HepG2 (cell line): ENCODE data around the gene RTCA. TPM values are rescaled to one million over a fixed set of nuclear protein-coding genes. Genes with fewer than 3 reads are reported as not detected.

ENCODE experiments used
- BCL6 ChIP-seq: IDR thresholded peaks from 2 replicates; pipeline ENCODE4 v1.6.1; 2016; ENCODE audit warnings: missing genetic modification reagents, missing compliant biosample characterization
- CEBPG ChIP-seq: IDR thresholded peaks from 2 replicates; pipeline ENCODE4 v1.6.1; 2016
- ELF1 ChIP-seq: sonication (generic); formaldehyde crosslinking; IDR thresholded peaks from 2 replicates; pipeline ENCODE4 v1.4.0; 2020; ENCODE audit warnings: missing genetic modification reagents
- KDM5A ChIP-seq: fragments of 200-600 bp; sonication (generic); IDR thresholded peaks from 2 replicates; pipeline ENCODE4 v1.7.0; 2018; ENCODE audit warnings: antibody characterized with exemption, mild to moderate bottlenecking, low read length, borderline replicate concordance
- MBNL3 ChIP-seq: fragments of 250-450 bp; sonication (Bioruptor Pico); conservative IDR thresholded peaks from 2 replicates; pipeline ENCODE4 v1.8.0; 2022; ENCODE audit warnings: mild to moderate bottlenecking, inconsistent platforms
- RFXAP ChIP-seq: sonication (generic); formaldehyde crosslinking; IDR thresholded peaks from 2 replicates; pipeline ENCODE4 v1.4.0; 2020; ENCODE audit warnings: missing genetic modification reagents, borderline replicate concordance
- RORA ChIP-seq: sonication (generic); formaldehyde crosslinking; IDR thresholded peaks from 2 replicates; pipeline ENCODE4 v1.5.0; 2020; ENCODE audit warnings: mild to moderate bottlenecking, missing genetic modification reagents, moderate library complexity
- TOE1 ChIP-seq: sonication (generic); formaldehyde crosslinking; IDR thresholded peaks from 2 replicates; pipeline ENCODE4 v1.4.0; 2020; ENCODE audit warnings: mild to moderate bottlenecking, missing genetic modification reagents
- ZFP62 ChIP-seq: sonication (generic); formaldehyde crosslinking; IDR thresholded peaks from 2 replicates; pipeline ENCODE4 v1.4.0; 2020; ENCODE audit warnings: missing genetic modification reagents
- ZNF20 ChIP-seq: sonication (generic); formaldehyde crosslinking; IDR thresholded peaks from 2 replicates; pipeline ENCODE4 v1.4.0; 2020; ENCODE audit warnings: mild to moderate bottlenecking, moderate library complexity, missing genetic modification reagents
- ZNF234 ChIP-seq: sonication (generic); formaldehyde crosslinking; conservative IDR thresholded peaks from 2 replicates; pipeline ENCODE4 v1.5.1; 2020; ENCODE audit warnings: mild to moderate bottlenecking, missing genetic modification reagents
- ZNF264 ChIP-seq: sonication (generic); formaldehyde crosslinking; IDR thresholded peaks from 2 replicates; pipeline ENCODE4 v1.4.0; 2020; ENCODE audit warnings: missing genetic modification reagents
- ZNF431 ChIP-seq: sonication (generic); formaldehyde crosslinking; IDR thresholded peaks from 2 replicates; pipeline ENCODE4 v1.9.0; 2022; ENCODE audit warnings: missing genetic modification reagents, low read depth, mild to moderate bottlenecking, borderline replicate concordance
- ZNF552 ChIP-seq: sonication (generic); formaldehyde crosslinking; IDR thresholded peaks from 2 replicates; pipeline ENCODE4 v1.9.0; 2022; ENCODE audit warnings: missing genetic modification reagents, mild to moderate bottlenecking, borderline replicate concordance
- ZNF572 ChIP-seq: sonication (generic); formaldehyde crosslinking; IDR thresholded peaks from 2 replicates; pipeline ENCODE4 v1.5.1; 2020; ENCODE audit warnings: mild to moderate bottlenecking, missing genetic modification reagents
- ZNF816 ChIP-seq: sonication (generic); formaldehyde crosslinking; IDR thresholded peaks from 2 replicates; pipeline ENCODE4 v1.8.0; 2022; ENCODE audit warnings: missing genetic modification reagents, mild to moderate bottlenecking, borderline replicate concordance
- polyA plus RNA-seq, 8 experiments: library from polyadenylated mRNA; depleted of rRNA in 3 of 8; stranded (reverse) in 7 of 8; unstranded in 1 of 8; fragments of >200 nt; fragmentation: Illumina TruSeq in 4 of 8; extraction: Trizol in 4 of 8; gene quantifications; 2 replicates each; pipeline versions ENCODE4 v1.2.1 to v1.2.3, GENCODE V29; 2011 to 2016; ENCODE audit warnings: low read depth in 4 of 8, missing spikeins in 1 of 8, mixed read lengths in 1 of 8; ENCODE audit not compliant: insufficient read depth in 1 of 8
- total RNA-seq, 5 experiments: library from RNA; depleted of rRNA; stranded (reverse); fragments of >200 nt; fragmentation: Illumina TruSeq; extraction: Trizol; gene quantifications; 2 replicates each; pipeline ENCODE4 v1.2.3, GENCODE V29; 2016; ENCODE audit warnings: low read depth in 1 of 5
- TF ChIP-seq, protein P1 (sequence below): sonication (generic); formaldehyde crosslinking; IDR thresholded peaks from 2 replicates; pipeline ENCODE4 v1.5.0; 2020; ENCODE audit warnings: mild to moderate bottlenecking, missing genetic modification reagents
- TF ChIP-seq, protein P2 (sequence below): sonication (generic); formaldehyde crosslinking; IDR thresholded peaks from 2 replicates; pipeline ENCODE4 v1.5.0; 2020; ENCODE audit warnings: mild to moderate bottlenecking, missing genetic modification reagents, borderline replicate concordance
- TF ChIP-seq, protein P3 (sequence below): sonication (generic); formaldehyde crosslinking; IDR thresholded peaks from 2 replicates; pipeline ENCODE4 v1.4.0; 2020; ENCODE audit warnings: missing genetic modification reagents
- TF ChIP-seq, protein P4 (sequence below): sonication (generic); formaldehyde crosslinking; IDR thresholded peaks from 2 replicates; pipeline ENCODE4 v1.4.0; 2020; ENCODE audit warnings: missing genetic modification reagents
- TF ChIP-seq, protein P5 (sequence below): sonication (generic); formaldehyde crosslinking; conservative IDR thresholded peaks from 2 replicates; pipeline ENCODE4 v1.4.0; 2020; ENCODE audit warnings: missing genetic modification reagents

The RTCA gene
- total and polyA plus RNA-seq, 2 of the 13 experiments (the other 11 are each of a cell fraction or from before 2014, with no cell fraction given) = 22.7 to 31.0 TPM

DNA sequence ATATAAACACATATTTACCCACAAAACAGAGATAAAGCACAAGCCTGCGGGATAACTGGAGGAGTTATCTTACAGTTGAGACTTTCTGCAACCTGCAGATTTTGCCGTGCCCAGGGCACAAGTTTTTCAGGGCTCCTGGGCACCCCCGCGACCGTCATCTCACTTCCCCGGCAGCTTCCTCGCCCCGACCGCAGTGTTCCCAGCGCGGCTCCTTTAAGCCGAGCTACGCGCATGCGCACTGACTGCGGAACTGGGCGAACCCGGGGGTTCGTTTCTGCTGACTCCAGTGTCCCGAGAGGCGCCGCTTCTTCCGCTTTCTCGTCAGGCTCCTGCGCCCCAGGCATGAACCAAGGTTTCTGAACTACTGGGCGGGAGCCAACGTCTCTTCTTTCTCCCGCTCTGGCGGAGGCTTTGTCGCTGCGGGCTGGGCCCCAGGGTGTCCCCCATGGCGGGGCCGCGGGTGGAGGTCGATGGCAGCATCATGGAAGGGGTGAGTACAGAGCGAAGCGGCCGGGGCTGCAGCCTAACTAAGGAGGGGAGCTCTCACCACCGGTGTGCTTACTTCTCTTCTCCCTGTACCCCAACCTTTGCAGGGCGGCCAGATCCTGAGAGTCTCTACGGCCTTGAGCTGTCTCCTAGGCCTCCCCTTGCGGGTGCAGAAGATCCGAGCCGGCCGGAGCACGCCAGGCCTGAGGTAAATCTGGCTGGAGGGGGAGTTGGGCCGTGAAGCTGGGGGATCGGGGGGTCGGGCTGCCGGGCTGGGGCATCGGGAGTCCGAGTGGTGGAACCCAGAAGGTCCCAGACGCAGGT lies at the start of gene RTCA (continued):
- TF ChIP-seq, protein P1, sequence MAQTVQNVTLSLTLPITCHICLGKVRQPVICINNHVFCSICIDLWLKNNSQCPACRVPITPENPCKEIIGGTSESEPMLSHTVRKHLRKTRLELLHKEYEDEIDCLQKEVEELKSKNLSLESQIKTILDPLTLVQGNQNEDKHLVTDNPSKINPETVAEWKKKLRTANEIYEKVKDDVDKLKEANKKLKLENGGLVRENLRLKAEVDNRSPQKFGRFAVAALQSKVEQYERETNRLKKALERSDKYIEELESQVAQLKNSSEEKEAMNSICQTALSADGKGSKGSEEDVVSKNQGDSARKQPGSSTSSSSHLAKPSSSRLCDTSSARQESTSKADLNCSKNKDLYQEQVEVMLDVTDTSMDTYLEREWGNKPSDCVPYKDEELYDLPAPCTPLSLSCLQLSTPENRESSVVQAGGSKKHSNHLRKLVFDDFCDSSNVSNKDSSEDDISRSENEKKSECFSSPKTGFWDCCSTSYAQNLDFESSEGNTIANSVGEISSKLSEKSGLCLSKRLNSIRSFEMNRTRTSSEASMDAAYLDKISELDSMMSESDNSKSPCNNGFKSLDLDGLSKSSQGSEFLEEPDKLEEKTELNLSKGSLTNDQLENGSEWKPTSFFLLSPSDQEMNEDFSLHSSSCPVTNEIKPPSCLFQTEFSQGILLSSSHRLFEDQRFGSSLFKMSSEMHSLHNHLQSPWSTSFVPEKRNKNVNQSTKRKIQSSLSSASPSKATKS (CRISPR knock-in tag) = no peak
- TF ChIP-seq ZNF816 (CRISPR knock-in tag) = 0 out of 2 replicates have a peak, but pooled peaks have one; percentile 35
- TF ChIP-seq TOE1 (CRISPR knock-in tag) = no peak
- TF ChIP-seq ZNF572 = no peak
- TF ChIP-seq ZFP62 (CRISPR knock-in tag) = no peak
- no peak for TF ChIP-seq CEBPG
- no peak for TF ChIP-seq ZNF552 (CRISPR knock-in tag)
- TF ChIP-seq, protein P2, sequence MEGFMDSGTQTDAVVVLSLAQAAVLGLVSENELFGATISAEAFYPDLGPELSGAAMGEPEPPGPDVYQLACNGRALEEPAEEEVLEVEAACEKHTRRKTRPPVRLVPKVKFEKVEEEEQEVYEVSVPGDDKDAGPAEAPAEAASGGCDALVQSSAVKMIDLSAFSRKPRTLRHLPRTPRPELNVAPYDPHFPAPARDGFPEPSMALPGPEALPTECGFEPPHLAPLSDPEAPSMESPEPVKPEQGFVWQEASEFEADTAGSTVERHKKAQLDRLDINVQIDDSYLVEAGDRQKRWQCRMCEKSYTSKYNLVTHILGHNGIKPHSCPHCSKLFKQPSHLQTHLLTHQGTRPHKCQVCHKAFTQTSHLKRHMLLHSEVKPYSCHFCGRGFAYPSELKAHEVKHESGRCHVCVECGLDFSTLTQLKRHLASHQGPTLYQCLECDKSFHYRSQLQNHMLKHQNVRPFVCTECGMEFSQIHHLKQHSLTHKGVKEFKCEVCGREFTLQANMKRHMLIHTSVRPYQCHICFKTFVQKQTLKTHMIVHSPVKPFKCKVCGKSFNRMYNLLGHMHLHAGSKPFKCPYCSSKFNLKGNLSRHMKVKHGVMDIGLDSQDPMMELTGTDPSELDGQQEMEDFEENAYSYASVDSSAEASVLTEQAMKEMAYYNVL = no peak
- peak; percentile 54; the same call in 1 of the 2 replicates for TF ChIP-seq ZNF264 (CRISPR knock-in tag)
- no peak for TF ChIP-seq ZNF431 (CRISPR knock-in tag)
- no peak for TF ChIP-seq ZNF234 (CRISPR knock-in tag)
- TF ChIP-seq, protein P3, sequence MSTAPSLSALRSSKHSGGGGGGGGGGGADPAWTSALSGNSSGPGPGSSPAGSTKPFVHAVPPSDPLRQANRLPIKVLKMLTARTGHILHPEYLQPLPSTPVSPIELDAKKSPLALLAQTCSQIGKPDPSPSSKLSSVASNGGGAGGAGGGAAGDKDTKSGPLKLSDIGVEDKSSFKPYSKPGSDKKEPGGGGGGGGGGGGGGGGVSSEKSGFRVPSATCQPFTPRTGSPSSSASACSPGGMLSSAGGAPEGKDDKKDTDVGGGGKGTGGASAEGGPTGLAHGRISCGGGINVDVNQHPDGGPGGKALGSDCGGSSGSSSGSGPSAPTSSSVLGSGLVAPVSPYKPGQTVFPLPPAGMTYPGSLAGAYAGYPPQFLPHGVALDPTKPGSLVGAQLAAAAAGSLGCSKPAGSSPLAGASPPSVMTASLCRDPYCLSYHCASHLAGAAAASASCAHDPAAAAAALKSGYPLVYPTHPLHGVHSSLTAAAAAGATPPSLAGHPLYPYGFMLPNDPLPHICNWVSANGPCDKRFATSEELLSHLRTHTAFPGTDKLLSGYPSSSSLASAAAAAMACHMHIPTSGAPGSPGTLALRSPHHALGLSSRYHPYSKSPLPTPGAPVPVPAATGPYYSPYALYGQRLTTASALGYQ (CRISPR knock-in tag) = peak; percentile 60; the same call in 1 of the 2 replicates
- TF ChIP-seq, protein P4, sequence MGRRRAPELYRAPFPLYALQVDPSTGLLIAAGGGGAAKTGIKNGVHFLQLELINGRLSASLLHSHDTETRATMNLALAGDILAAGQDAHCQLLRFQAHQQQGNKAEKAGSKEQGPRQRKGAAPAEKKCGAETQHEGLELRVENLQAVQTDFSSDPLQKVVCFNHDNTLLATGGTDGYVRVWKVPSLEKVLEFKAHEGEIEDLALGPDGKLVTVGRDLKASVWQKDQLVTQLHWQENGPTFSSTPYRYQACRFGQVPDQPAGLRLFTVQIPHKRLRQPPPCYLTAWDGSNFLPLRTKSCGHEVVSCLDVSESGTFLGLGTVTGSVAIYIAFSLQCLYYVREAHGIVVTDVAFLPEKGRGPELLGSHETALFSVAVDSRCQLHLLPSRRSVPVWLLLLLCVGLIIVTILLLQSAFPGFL (CRISPR knock-in tag) = no peak
- peak; percentile 30 for TF ChIP-seq BCL6 (CRISPR knock-in tag)
- TF ChIP-seq RORA = no peak
- TF ChIP-seq, protein P5, sequence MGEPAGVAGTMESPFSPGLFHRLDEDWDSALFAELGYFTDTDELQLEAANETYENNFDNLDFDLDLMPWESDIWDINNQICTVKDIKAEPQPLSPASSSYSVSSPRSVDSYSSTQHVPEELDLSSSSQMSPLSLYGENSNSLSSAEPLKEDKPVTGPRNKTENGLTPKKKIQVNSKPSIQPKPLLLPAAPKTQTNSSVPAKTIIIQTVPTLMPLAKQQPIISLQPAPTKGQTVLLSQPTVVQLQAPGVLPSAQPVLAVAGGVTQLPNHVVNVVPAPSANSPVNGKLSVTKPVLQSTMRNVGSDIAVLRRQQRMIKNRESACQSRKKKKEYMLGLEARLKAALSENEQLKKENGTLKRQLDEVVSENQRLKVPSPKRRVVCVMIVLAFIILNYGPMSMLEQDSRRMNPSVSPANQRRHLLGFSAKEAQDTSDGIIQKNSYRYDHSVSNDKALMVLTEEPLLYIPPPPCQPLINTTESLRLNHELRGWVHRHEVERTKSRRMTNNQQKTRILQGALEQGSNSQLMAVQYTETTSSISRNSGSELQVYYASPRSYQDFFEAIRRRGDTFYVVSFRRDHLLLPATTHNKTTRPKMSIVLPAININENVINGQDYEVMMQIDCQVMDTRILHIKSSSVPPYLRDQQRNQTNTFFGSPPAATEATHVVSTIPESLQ (CRISPR knock-in tag) = no peak
- peak; percentile 74 for TF ChIP-seq KDM5A
- TF ChIP-seq ELF1 (CRISPR knock-in tag) = peak; percentile 95
- TF ChIP-seq RFXAP (CRISPR knock-in tag) = peak; percentile 88
- no peak for TF ChIP-seq MBNL3 (CRISPR knock-in tag)
- no peak for TF ChIP-seq ZNF20 (CRISPR knock-in tag)
